HepG2 (cell line): Measurements from ENCODE around the gene STRADB. TPM values are rescaled to one million over a fixed set of nuclear protein-coding genes. Genes with fewer than 3 reads are reported as not detected.

Source experiments
- ATAD3A ChIP-seq: sonication (generic); formaldehyde crosslinking; IDR thresholded peaks from 2 replicates; pipeline ENCODE4 v1.4.0; 2020; ENCODE audit warnings: missing genetic modification reagents
- GATA4 ChIP-seq: sonication (generic); IDR thresholded peaks from 2 replicates; pipeline ENCODE4 v1.6.1; 2016; ENCODE audit warnings: antibody characterized with exemption, low read depth, borderline replicate concordance
- GATAD2A ChIP-seq: IDR thresholded peaks from 2 replicates; pipeline ENCODE4 v1.6.1; 2016
- HOXA7 ChIP-seq: sonication (generic); formaldehyde crosslinking; IDR thresholded peaks from 2 replicates; pipeline ENCODE4 v1.8.1; 2022; ENCODE audit warnings: mild to moderate bottlenecking, missing genetic modification reagents, moderate library complexity
- LCORL ChIP-seq, 2 experiments: fragments of 450-650 bp in 1 of 2; sonication (generic) in 1 of 2; formaldehyde crosslinking in 1 of 2; IDR thresholded peaks; 2 replicates each; pipeline versions ENCODE4 v1.5.0 to v1.6.1; 2017 to 2020; ENCODE audit warnings: antibody characterized with exemption in 1 of 2, missing genetic modification reagents in 1 of 2
- MAF1 ChIP-seq: sonication (generic); formaldehyde crosslinking; IDR thresholded peaks from 2 replicates; pipeline ENCODE4 v1.5.0; 2020; ENCODE audit warnings: missing genetic modification reagents, borderline replicate concordance
- MXD3 ChIP-seq: IDR thresholded peaks from 2 replicates; pipeline ENCODE4 v1.6.1; 2016; ENCODE audit warnings: mild to moderate bottlenecking, missing biosample characterization, missing genetic modification reagents
- RARG ChIP-seq: sonication (generic); formaldehyde crosslinking; IDR thresholded peaks from 2 replicates; pipeline ENCODE4 v1.4.0; 2020; ENCODE audit warnings: low read depth, mild to moderate bottlenecking, missing genetic modification reagents
- RCOR2 ChIP-seq: IDR thresholded peaks from 2 replicates; pipeline ENCODE4 v1.6.1; 2016; ENCODE audit warnings: missing biosample characterization, missing genetic modification reagents
- RNF2 ChIP-seq: fragments of 450-650 bp; conservative IDR thresholded peaks from 2 replicates; pipeline ENCODE4 v1.6.1; 2016; ENCODE audit warnings: low read depth
- SOX13 ChIP-seq, 3 experiments: fragments of 450-650 bp in 1 of 3; sonication (generic) in 1 of 3; formaldehyde crosslinking in 1 of 3; IDR thresholded peaks in 2 of 3; conservative IDR thresholded peaks in 1 of 3; 2 replicates each; pipeline versions ENCODE4 v1.5.0 to v1.6.1; 2016 to 2020; ENCODE audit warnings: antibody characterized with exemption in 1 of 3, mild to moderate bottlenecking in 1 of 3, missing compliant biosample characterization in 1 of 3, missing genetic modification reagents in 1 of 3, moderate library complexity in 1 of 3
- TIGD3 ChIP-seq: sonication (generic); formaldehyde crosslinking; IDR thresholded peaks from 2 replicates; pipeline ENCODE4 v1.5.1; 2020; ENCODE audit warnings: mild to moderate bottlenecking, missing genetic modification reagents, borderline replicate concordance
- XRCC5 ChIP-seq: fragments of 200-400 bp; formaldehyde crosslinking; optimal IDR thresholded peaks from 2 replicates; pipeline ENCODE3; 2017; ENCODE audit warnings: mild to moderate bottlenecking, low read length
- ZFP36 ChIP-seq: fragments of 150-350 bp; IDR thresholded peaks from 2 replicates; pipeline ENCODE4 v1.6.1; 2018; ENCODE audit warnings: borderline replicate concordance, low read length, low read depth; ENCODE audit not compliant: partially characterized antibody
- ZNF235 ChIP-seq: sonication (generic); formaldehyde crosslinking; IDR thresholded peaks from 2 replicates; pipeline ENCODE4 v1.8.1; 2023; ENCODE audit warnings: mild to moderate bottlenecking, missing genetic modification reagents, borderline replicate concordance
- ZNF383 ChIP-seq: sonication (generic); formaldehyde crosslinking; IDR thresholded peaks from 2 replicates; pipeline ENCODE4 v1.4.0; 2020; ENCODE audit warnings: missing genetic modification reagents, mild to moderate bottlenecking, borderline replicate concordance
- ZNF672 ChIP-seq: sonication (generic); formaldehyde crosslinking; IDR thresholded peaks from 2 replicates; pipeline ENCODE4 v1.8.1; 2022; ENCODE audit warnings: missing genetic modification reagents
- polyA plus RNA-seq, 8 experiments: library from polyadenylated mRNA; depleted of rRNA in 3 of 8; stranded (reverse) in 7 of 8; unstranded in 1 of 8; fragments of >200 nt; fragmentation: Illumina TruSeq in 4 of 8; extraction: Trizol in 4 of 8; gene quantifications; 2 replicates each; pipeline versions ENCODE4 v1.2.1 to v1.2.3, GENCODE V29; 2011 to 2016; ENCODE audit warnings: low read depth in 4 of 8, missing spikeins in 1 of 8, mixed read lengths in 1 of 8; ENCODE audit not compliant: insufficient read depth in 1 of 8
- total RNA-seq, 5 experiments: library from RNA; depleted of rRNA; stranded (reverse); fragments of >200 nt; fragmentation: Illumina TruSeq; extraction: Trizol; gene quantifications; 2 replicates each; pipeline ENCODE4 v1.2.3, GENCODE V29; 2016; ENCODE audit warnings: low read depth in 1 of 5
- TF ChIP-seq, protein P1 (sequence below): sonication (generic); formaldehyde crosslinking; IDR thresholded peaks from one replicate; pipeline ENCODE4 v1.5.1; 2020; ENCODE audit warnings: mild to moderate bottlenecking, missing genetic modification reagents; ENCODE audit errors: not compliant biosample characterization
- TF ChIP-seq, protein P2 (sequence below): IDR thresholded peaks from 2 replicates; pipeline ENCODE4 v1.6.1; 2012; ENCODE audit warnings: low read depth, low read length, improper control_type of control experiment

Gene STRADB
- total and polyA plus RNA-seq, 2 of the 13 experiments (the other 11 are each of a cell fraction or from before 2014, with no cell fraction given): 34.1 to 66.6 TPM

DNA sequence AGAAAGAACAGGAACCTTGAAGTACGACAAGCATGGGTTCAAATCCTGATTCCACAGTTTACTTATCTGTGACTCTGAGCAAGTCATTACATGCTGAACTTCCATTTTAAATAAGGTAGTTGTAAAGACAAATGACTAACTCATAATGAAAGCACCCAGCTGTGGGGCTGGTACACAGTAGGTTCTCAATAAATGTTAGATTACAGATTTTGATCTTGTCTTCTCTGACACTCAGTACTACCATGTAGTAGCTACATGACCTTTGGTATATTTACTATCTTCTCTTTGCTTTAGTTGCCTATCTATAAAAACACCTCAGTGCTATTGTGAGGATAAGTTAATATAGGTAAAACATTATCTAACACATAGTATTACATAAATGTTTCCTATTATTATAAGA lies 3.5 kb upstream of the STRADB start (continued):
- TF ChIP-seq, protein P1, sequence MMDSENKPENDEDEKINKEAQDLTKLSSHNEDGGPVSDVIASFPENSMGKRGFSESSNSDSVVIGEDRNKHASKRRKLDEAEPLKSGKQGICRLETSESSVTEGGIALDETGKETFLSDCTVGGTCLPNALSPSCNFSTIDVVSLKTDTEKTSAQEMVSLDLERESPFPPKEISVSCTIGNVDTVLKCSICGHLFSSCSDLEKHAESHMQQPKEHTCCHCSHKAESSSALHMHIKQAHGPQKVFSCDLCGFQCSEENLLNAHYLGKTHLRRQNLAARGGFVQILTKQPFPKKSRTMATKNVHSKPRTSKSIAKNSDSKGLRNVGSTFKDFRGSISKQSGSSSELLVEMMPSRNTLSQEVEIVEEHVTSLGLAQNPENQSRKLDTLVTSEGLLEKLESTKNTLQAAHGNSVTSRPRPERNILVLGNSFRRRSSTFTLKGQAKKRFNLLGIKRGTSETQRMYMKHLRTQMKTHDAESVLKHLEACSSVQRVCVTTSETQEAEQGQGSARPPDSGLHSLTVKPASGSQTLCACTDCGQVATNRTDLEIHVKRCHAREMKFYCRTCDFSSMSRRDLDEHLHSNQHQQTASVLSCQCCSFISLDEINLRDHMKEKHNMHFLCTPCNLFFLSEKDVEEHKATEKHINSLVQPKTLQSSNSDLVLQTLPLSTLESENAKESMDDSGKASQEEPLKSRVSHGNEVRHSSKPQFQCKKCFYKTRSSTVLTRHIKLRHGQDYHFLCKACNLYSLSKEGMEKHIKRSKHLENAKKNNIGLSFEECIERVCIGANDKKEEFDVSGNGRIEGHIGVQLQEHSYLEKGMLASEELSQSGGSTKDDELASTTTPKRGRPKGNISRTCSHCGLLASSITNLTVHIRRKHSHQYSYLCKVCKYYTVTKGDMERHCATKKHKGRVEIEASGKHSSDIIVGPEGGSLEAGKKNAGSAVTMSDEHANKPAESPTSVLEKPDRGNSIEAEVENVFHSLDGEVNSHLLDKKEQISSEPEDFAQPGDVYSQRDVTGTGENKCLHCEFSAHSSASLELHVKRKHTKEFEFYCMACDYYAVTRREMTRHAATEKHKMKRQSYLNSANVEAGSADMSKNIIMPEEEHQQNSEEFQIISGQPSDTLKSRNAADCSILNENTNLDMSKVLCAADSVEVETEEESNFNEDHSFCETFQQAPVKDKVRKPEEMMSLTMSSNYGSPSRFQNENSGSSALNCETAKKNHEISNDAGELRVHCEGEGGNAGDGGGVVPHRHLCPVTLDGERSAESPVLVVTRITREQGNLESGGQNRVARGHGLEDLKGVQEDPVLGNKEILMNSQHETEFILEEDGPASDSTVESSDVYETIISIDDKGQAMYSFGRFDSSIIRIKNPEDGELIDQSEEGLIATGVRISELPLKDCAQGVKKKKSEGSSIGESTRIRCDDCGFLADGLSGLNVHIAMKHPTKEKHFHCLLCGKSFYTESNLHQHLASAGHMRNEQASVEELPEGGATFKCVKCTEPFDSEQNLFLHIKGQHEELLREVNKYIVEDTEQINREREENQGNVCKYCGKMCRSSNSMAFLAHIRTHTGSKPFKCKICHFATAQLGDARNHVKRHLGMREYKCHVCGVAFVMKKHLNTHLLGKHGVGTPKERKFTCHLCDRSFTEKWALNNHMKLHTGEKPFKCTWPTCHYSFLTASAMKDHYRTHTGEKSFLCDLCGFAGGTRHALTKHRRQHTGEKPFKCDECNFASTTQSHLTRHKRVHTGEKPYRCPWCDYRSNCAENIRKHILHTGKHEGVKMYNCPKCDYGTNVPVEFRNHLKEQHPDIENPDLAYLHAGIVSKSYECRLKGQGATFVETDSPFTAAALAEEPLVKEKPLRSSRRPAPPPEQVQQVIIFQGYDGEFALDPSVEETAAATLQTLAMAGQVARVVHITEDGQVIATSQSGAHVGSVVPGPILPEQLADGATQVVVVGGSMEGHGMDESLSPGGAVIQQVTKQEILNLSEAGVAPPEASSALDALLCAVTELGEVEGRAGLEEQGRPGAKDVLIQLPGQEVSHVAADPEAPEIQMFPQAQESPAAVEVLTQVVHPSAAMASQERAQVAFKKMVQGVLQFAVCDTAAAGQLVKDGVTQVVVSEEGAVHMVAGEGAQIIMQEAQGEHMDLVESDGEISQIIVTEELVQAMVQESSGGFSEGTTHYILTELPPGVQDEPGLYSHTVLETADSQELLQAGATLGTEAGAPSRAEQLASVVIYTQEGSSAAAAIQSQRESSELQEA (CRISPR knock-in tag): no peak
- TF ChIP-seq GATA4 (no peak), RARG (CRISPR knock-in tag) (no peak), ZNF383 (CRISPR knock-in tag) (no peak), ZNF672 (CRISPR knock-in tag) (no peak), MXD3 (CRISPR knock-in tag) (no peak), ZFP36 (no peak), LCORL (IDR thresholded peaks at IDR 0.05) (no peak), LCORL (CRISPR knock-in tag; IDR thresholded peaks at IDR 0.05) (no peak), TIGD3 (CRISPR knock-in tag) (no peak), MAF1 (CRISPR knock-in tag) (no peak), RNF2 (no peak), ZNF235 (no peak), GATAD2A (CRISPR knock-in tag) (0 out of 2 replicates have a peak, but pooled peaks have one; percentile 9), ATAD3A (CRISPR knock-in tag) (no peak), SOX13 (IDR thresholded peaks at IDR 0.05) (no peak), SOX13 (CRISPR knock-in tag; conservative IDR thresholded peaks at IDR 0.05 in 1 of 2, IDR thresholded peaks at IDR 0.05 in 1 of 2) (peak in 1 of 2 experiments; percentile 44; a peak in 1 of 4 replicates), HOXA7 (CRISPR knock-in tag) (no peak), RCOR2 (CRISPR knock-in tag) (no peak), XRCC5 (no peak)
- TF ChIP-seq, protein P2, sequence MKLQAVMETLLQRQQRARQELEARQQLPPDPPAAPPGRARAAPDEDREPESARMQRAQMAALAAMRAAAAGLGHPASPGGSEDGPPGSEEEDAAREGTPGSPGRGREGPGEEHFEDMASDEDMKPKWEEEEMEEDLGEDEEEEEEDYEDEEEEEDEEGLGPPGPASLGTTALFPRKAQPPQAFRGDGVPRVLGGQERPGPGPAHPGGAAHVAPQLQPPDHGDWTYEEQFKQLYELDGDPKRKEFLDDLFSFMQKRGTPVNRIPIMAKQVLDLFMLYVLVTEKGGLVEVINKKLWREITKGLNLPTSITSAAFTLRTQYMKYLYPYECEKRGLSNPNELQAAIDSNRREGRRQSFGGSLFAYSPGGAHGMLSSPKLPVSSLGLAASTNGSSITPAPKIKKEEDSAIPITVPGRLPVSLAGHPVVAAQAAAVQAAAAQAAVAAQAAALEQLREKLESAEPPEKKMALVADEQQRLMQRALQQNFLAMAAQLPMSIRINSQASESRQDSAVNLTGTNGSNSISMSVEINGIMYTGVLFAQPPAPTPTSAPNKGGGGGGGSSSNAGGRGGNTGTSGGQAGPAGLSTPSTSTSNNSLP: peak; percentile 43; the same call in 1 of the 2 replicates
